Stimulated activated CD8-positive, alpha-beta memory T cell treated with anti-CD3 and anti-CD28 coated beads, Interleukin-2, amount 100 ng/mL, for 48 hours (primary cell): ENCODE results near the gene SMAD2.
"Not testable (repeated sequence)": the region's sequence is repeated elsewhere in the genome, so short reads cannot be mapped to it uniquely, and the experiment has no call there.

ENCODE experiments used
- DNase-seq, 2 donors: peaks; one replicate each; pipeline ENCODE4 v3.0.0-alpha.2; 2020; ENCODE audit warnings: low read depth in 2 of 2

Gene SMAD2

DNA sequence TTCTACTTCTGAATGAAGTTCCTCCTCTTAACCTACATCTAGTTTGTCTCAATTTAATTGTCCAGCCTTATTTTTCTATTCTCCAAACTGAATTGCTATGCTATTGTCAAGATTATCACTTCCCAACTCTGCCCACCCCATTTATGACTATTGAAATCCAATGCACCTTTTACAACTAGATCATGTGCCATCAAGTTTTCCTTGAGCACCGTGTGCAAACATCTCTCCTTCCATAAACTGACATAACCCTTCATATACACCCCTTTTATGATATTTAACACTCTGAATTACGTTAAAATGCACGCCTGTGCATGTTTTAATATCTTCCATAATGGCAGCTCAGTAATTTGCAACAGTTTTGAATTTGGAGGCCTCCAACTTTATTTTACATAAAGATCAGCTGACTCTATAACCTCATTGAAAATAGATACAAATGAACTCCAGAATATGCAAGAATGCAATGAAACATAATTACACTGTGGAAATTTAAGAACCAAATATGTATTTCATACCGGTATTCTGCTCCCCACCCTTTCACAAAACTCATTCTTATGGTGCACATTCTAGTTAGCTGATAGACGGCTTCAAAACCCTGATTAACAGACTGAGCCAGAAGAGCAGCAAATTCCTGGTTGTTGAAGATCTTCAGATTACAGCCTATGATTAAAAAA, 85.5 kb downstream of the SMAD2 start:
- DNase-seq: no peak

GRCh38 chr18:47842836-47843235, 87.6 kb downstream of the SMAD2 start:
- no peak for DNase-seq

- DNase-seq: no peak
Measured at GRCh38 chr18:47838396-47838795, 92.1 kb downstream of the SMAD2 start.

- no peak for DNase-seq
Measured at GRCh38 chr18:47832348-47832747, 98.1 kb downstream of the SMAD2 start.

DNA sequence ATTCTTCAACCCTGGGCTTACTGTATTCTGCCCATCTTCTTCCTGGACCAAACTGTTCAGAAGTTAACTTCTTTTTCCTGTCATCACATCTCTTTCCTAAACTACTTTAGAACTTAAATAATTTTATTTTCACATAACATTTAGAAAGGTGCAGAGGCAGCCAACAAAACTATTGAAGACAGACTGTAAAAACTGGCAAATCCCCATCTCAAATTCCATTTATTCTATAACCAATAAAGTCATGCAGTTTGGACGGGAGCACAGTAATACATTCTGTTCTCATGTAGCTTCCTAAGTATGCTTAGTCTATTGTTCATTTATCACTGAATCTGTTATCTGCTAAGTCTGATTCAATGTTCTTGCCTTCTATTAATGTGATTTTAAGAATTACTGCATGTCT, 99.1 kb downstream of the SMAD2 start:
- no peak for DNase-seq

GRCh38 chr18:47830772-47831171, 99.7 kb downstream of the SMAD2 start:
- DNase-seq: no peak

GRCh38 chr18:47829831-47830230, 100.6 kb downstream of the SMAD2 start:
- no peak for DNase-seq

- not testable (repeated sequence) for DNase-seq
Measured at GRCh38 chr18:47828031-47828430, 102.4 kb downstream of the SMAD2 start.

DNA sequence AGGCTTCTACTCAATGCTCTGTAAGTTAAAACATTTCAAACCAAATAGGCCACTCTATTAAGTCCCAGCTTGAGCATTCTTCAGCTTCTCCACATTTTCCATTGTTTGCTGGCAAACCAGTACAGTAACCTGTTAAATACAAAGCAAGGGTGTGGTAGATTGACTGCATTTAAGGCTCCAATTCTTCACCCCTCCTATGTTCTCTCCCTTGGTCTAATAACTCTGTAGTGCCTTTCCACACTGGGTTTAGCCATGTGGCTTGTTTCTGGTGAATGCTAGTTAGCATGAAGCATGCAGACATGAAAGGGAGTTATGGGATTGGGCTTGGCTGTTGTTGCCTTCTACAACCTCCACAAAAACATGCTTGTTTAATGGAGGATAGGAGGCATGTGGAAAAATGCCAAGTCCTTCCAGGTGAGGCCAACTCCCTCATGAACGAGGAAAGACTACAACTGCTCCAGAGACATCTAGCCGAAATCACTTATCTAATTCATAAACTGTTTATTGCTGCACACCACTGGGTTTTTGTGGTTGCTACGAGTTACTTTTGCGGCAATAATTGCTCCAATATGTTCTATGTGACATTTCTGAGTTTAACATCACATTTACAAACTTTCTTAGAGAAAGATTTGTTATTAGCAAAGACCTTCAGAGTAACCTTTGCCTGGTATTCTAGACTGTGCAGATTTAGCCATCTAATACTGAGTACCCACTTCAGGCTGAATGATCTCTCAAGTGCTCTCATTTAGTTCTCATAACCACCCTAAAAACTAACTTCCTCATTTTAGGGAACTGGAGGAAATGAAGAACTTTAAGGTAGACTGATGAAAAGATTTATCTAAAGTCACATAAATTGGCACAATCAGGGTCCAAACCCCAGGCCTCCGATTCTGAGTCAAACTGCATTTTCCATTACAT, 104.0 kb downstream of the SMAD2 start:
- no peak for DNase-seq

DNA sequence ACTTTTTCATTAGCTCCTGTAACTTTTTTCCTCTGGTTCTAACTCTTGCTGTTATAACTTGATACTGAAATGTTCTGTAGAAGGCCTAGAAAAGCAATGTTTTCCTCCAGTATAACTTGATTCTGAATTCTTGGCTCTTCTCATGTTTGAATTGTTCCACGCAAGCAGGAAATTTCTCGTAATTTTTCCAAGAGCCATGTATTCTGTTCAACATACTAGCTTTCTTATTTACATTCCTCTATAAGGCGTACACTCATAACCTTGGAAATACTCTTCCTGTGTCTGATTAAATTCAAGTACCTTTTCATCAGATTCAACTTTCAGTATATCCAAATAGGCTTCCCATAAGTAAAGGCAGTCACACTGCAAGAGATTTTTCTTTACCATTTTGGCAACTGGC, 109.1 kb downstream of the SMAD2 start:
- DNase-seq: no peak

GRCh38 chr18:47817795-47818077, 112.7 kb downstream of the SMAD2 start:
- DNase-seq: no peak

- DNase-seq: no peak
Measured at GRCh38 chr18:47817017-47817794, 113.3 kb downstream of the SMAD2 start.

GRCh38 chr18:47815486-47816270, 114.8 kb downstream of the SMAD2 start:
- DNase-seq: no peak

- DNase-seq: no peak
Measured at GRCh38 chr18:47809420-47809819, 121.0 kb downstream of the SMAD2 start.

DNA sequence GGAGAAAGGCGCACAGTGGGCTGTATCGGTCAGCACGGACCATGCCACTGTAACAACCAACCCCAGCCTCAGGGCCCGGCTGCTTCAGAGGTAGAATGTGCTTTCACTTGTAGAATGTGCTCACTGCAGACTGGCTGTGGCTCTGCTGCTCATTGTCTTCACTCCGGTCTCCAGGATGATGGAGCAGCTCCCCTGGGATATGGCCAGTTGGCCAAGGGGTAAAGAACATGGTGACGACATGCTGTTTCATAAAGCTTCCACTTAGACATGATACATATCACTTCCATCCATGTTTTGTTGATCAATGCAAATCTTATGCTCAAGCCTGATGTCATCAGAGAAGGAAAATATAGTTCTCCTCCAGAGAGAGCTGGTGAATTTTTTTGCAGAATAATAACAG, 127.7 kb downstream of the SMAD2 start:
- DNase-seq: no peak

DNA sequence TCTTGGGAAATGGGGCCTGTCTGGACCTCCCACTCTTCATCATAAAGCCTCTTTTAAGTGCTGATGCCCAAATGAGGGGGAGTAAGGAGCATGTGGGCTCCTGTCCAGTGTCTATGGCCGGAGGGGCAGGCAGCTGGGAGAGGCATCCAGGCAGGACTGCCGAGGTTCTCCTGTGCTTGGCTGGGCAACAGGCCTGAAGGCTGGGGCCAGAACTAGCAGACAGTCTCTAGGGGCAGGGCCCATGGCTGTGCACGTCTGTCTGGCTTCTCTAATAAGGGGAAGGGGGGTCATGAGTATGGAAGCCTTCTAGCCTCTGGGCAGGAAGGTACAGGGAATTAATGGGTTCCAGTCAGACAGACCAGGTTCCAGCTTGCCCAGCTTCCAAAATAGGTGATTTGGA, 128.6 kb downstream of the SMAD2 start:
- no peak for DNase-seq

DNA sequence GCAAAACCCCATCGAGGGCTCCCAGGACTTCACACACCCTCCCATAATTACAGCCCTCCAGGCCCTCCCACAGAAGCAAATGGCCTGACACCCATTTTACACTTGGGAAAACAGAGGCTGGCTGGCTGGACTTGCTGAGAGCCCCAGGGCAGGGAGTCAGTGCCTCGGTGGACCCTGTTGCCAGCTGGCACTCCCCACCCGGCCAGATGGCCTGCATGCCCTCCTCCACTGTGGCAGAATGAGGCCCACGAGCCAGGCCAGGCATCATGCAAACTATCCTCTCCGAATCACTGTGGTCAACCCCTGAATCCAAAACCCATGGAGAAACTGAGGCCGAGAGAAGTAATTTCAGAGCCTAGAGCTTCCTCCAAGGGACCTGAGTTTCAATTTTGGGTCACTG, 129.7 kb downstream of the SMAD2 start:
- DNase-seq: no peak

DNA sequence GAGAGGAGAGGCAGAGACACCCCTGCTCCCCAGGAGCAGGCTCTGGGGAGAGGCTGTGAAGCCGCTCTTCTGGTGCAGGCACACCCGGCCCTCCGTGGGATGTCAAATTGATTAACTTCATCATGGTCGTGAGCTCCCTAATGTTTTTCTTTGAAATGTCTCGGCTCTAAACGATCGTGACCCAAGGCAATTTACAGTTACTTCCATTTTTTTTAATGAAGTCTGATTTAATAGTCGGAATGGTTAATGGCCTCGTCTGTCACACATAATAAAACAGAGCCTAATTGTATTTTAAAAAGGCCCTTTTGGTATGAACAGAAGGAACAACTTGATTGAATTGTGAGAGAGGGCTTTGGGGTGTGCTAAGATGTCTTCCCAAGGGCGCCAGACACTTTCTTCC, 130.2 kb downstream of the SMAD2 start:
- DNase-seq: no peak

- no peak for DNase-seq
Measured at GRCh38 chr18:47799376-47799775, 131.1 kb downstream of the SMAD2 start.

DNA sequence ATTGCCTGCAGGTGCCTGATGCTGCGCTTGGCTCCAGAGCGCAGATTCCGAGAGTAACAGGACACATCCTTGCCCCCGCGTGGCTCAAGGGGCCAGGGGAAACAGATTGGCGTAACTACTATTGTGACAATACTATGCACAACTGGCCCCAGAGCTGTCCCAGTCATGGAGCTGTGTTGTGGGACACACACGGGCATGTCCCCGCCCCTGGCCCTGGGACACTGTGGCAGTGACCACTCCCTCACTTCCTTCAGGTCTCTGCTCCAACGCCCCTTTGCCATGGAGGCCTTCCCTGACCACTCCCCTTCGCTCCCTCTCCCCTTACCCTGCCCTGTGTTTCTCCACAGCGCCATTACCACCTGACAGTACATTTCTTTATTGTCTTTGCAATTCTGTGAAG, 132.1 kb downstream of the SMAD2 start:
- DNase-seq: no peak

DNA sequence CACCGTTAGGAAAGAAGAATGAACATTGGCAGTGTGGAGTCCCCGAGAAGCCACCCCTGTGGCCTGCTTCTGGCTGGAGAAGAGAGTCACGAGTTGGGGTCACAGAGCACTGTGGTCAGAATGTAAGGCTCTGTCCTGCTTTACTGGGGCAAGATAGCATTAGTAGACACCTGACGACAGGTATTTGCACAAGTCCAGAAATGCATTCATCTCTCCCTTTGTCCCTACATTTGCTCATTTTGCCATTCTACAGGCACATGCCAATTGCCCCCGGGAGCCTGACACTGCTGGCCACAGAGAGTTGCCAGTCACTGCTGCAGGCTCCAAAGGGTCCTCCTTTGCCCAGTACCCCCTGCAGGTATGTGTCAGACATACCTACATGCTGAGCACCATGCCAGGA, 133.3 kb downstream of the SMAD2 start:
- no peak for DNase-seq

DNA sequence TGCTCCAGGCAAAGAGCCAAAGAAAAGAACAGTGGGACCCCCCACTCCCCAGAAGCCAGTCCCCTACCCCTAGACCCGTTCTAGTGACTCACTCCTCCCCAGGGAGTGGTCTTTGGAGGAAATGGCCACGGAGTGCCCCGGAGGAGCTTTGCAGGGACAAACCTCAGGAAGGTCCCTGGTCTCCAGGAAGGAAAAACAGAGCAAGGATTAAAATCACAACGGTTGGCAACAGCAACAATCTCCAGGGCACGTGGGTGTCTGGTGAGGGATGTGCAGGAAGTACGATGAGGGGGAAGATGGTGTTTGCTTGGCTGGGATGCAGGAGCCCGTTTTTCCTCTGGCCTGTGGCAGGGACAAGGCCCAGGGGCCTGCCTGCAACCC, 135.0 kb downstream of the SMAD2 start:
- DNase-seq: no peak
